Karpas-422 (cell line): Measurements from ENCODE around the gene GPR143. TPM values are rescaled to one million over a fixed set of nuclear protein-coding genes. Genes with fewer than 3 reads are reported as not detected.

Experiments
- total RNA-seq: library from RNA; depleted of rRNA; stranded (reverse); fragments of >200 nt; shearing (Covaris generic); gene quantifications from 2 replicates; pipeline ENCODE4 v1.2.3, GENCODE V29; 2014; ENCODE audit warnings: low replicate concordance; rRNA removed

GPR143 gene
- total RNA-seq, 1 experiment from 2014 or later: not detected

Other genes with a start within 250 kb of the GPR143 start
- 0.11 and 0.15 TPM in 2 replicates for gene SHROOM2, start 20.6 kb upstream of the GPR143 start, total RNA-seq
- gene CLDN34, start 201.5 kb upstream of the GPR143 start, total RNA-seq: not detected in 2 replicates